IMR-90 (cell line): Measurements from ENCODE around the gene RABEP1. TPM values are rescaled to one million over a fixed set of nuclear protein-coding genes. Genes with fewer than 3 reads are reported as not detected.

ENCODE experiments used
- ATAC-seq: fragments of 200-7000 bp; cut with Tn5 transposase; 2 replicates; pipeline ENCODE4 v1.9.1; 2020; ENCODE audit warnings: low read depth, mild to moderate bottlenecking, moderate library complexity
- BruUV-seq: library from RNA; stranded (reverse); fragments of 400-500 nt; replicated peaks from 2 replicates; lab custom pipeline; 2021; lab: Mats Ljungman, UMichigan
- CTCF ChIA-PET: fragments of 300-600 bp; formaldehyde crosslinking; extraction: SDS; loops from one replicate; lab custom pipeline; 2021; ENCODE audit warnings: antibody characterized with exemption; lab: Yijun Ruan, JAX
- POLR2A ChIA-PET: fragments of 300-600 bp; sonication (Branson Sonifier 250); formaldehyde crosslinking; loops from one replicate; lab custom pipeline; 2022; ENCODE audit warnings: antibody characterized with exemption; ENCODE audit not compliant: unreplicated experiment; lab: Charles Lee
- DNase-seq: peaks from one replicate; pipeline ENCODE4 v3.0.0; 2013
- H2AFZ ChIP-seq: replicated peaks from 2 replicates; pipeline ENCODE3; 2013; ENCODE audit warnings: low read length, mild to moderate bottlenecking; ENCODE audit not compliant: poor library complexity
- H2AK5ac ChIP-seq: 2 replicates; pipeline ENCODE4 v1.6.1; 2013; ENCODE audit warnings: low read depth, low read length, inconsistent platforms
- H2AK9ac ChIP-seq: replicated peaks from 2 replicates; pipeline ENCODE3; 2013; ENCODE audit warnings: mild to moderate bottlenecking, low read depth, low read length, moderate library complexity; ENCODE audit not compliant: poor library complexity
- H2BK120ac ChIP-seq: 2 replicates; pipeline ENCODE4 v1.6.1; 2013; ENCODE audit warnings: low read depth, low read length, inconsistent platforms
- H2BK15ac ChIP-seq: 3 replicates; pipeline ENCODE4 v1.6.1; 2013; ENCODE audit warnings: low read depth, low read length, inconsistent platforms
- H2BK20ac ChIP-seq: 2 replicates; pipeline ENCODE4 v1.6.1; 2013; ENCODE audit warnings: low read depth, mild to moderate bottlenecking, inconsistent platforms, low read length, moderate library complexity
- H2BK5ac ChIP-seq: 2 replicates; pipeline ENCODE4 v1.6.1; 2013; ENCODE audit warnings: mild to moderate bottlenecking, low read depth, low read length, inconsistent platforms; ENCODE audit not compliant: poor library complexity, severe bottlenecking
- H3K14ac ChIP-seq: replicated peaks from 2 replicates; pipeline ENCODE4 v1.6.1; 2013; ENCODE audit warnings: low read depth, low read length, inconsistent platforms
- H3K18ac ChIP-seq: 2 replicates; pipeline ENCODE4 v1.6.1; 2013; ENCODE audit warnings: low read depth, low read length, control low read depth
- H3K23ac ChIP-seq: 2 replicates; pipeline ENCODE4 v1.6.1; 2013; ENCODE audit warnings: low read depth, low read length, inconsistent platforms
- H3K27ac ChIP-seq: 2 replicates; pipeline ENCODE4 v1.5.1; 2013; ENCODE audit warnings: mild to moderate bottlenecking, control low read depth, low read length; ENCODE audit not compliant: insufficient read depth
- H3K27me3 ChIP-seq: 2 replicates; pipeline ENCODE4 v1.6.1; 2013; ENCODE audit warnings: low read length; ENCODE audit not compliant: control insufficient read depth, insufficient read depth
- H3K36me3 ChIP-seq: 2 replicates; pipeline ENCODE4 v1.6.1; 2013; ENCODE audit warnings: low read length, mixed read lengths; ENCODE audit not compliant: control insufficient read depth, insufficient read depth
- H3K4ac ChIP-seq: 2 replicates; pipeline ENCODE4 v1.6.1; 2013; ENCODE audit warnings: low read depth, low read length, inconsistent platforms
- H3K4me1 ChIP-seq: 2 replicates; pipeline ENCODE4 v1.6.1; 2013; ENCODE audit warnings: low read length, mixed read lengths; ENCODE audit not compliant: control insufficient read depth, insufficient read depth
- H3K4me2 ChIP-seq: 2 replicates; pipeline ENCODE4 v1.6.1; 2013; ENCODE audit warnings: low read depth, mild to moderate bottlenecking, control low read depth, low read length, moderate library complexity
- H3K4me3 ChIP-seq: 2 replicates; pipeline ENCODE4 v1.5.1; 2013; ENCODE audit warnings: low read depth, mild to moderate bottlenecking, control low read depth, low read length, moderate library complexity; ENCODE audit not compliant: insufficient read depth
- H3K56ac ChIP-seq: 2 replicates; pipeline ENCODE4 v1.6.1; 2013; ENCODE audit warnings: low read length, inconsistent platforms; ENCODE audit not compliant: insufficient read depth; ENCODE audit errors: extremely low read depth
- H3K79me1 ChIP-seq, 2 experiments: 2 replicates each; pipeline ENCODE4 v1.6.1; 2013; ENCODE audit warnings: low read length in 2 of 2, inconsistent platforms in 1 of 2, low read depth in 1 of 2
- H3K9ac ChIP-seq: 2 replicates; pipeline ENCODE4 v1.6.1; 2013; ENCODE audit warnings: low read depth, low read length, control low read depth
- H3K9me1 ChIP-seq: 2 replicates; pipeline ENCODE4 v1.6.1; 2013; ENCODE audit warnings: low read length, inconsistent platforms; ENCODE audit not compliant: insufficient read depth
- H3K9me3 ChIP-seq: 2 replicates; pipeline ENCODE4 v1.6.1; 2013; ENCODE audit warnings: low read length; ENCODE audit not compliant: control insufficient read depth, insufficient read depth
- H4K20me1 ChIP-seq: 2 replicates; pipeline ENCODE4 v1.6.1; 2013; ENCODE audit warnings: low read length, inconsistent platforms; ENCODE audit not compliant: insufficient read depth
- H4K5ac ChIP-seq: 2 replicates; pipeline ENCODE4 v1.6.1; 2013; ENCODE audit warnings: mild to moderate bottlenecking, low read depth, low read length, control low read depth
- H4K8ac ChIP-seq, 2 experiments: 2 replicates each; pipeline ENCODE4 v1.6.1; 2013; ENCODE audit warnings: low read depth in 2 of 2, low read length in 2 of 2, control low read depth in 1 of 2, inconsistent platforms in 1 of 2
- H4K91ac ChIP-seq: 2 replicates; pipeline ENCODE4 v1.6.1; 2013; ENCODE audit warnings: low read depth, low read length, inconsistent platforms; ENCODE audit not compliant: insufficient read depth
- CHD1 ChIP-seq: IDR thresholded peaks from 2 replicates; pipeline ENCODE4 v1.6.1; 2012; ENCODE audit warnings: low read depth, low read length, improper control_type of control experiment
- FOS ChIP-seq: fragments of 150-350 bp; IDR thresholded peaks from 2 replicates; pipeline ENCODE4 v1.6.1; 2016; ENCODE audit warnings: low read depth, low read length
- MAFK ChIP-seq: IDR thresholded peaks from 2 replicates; pipeline ENCODE4 v1.6.1; 2012; ENCODE audit warnings: low read depth, low read length, improper control_type of control experiment
- MXI1 ChIP-seq: IDR thresholded peaks from 2 replicates; pipeline ENCODE4 v1.6.1; 2012; ENCODE audit warnings: low read depth, mild to moderate bottlenecking, low read length, moderate library complexity, borderline replicate concordance
- NFE2L2 ChIP-seq: fragments of 150-350 bp; IDR thresholded peaks from 2 replicates; pipeline ENCODE4 v1.6.1; 2016; ENCODE audit warnings: low read depth, mild to moderate bottlenecking, low read length
- RAD21 ChIP-seq: IDR thresholded peaks from 2 replicates; pipeline ENCODE4 v1.6.1; 2012; ENCODE audit warnings: low read length, improper control_type of control experiment
- RCOR1 ChIP-seq: IDR thresholded peaks from 2 replicates; pipeline ENCODE4 v1.6.1; 2012; ENCODE audit warnings: mild to moderate bottlenecking, low read length, improper control_type of control experiment; ENCODE audit not compliant: insufficient replicate concordance
- RFX5 ChIP-seq: IDR thresholded peaks from 2 replicates; pipeline ENCODE4 v1.8.0; 2012; ENCODE audit warnings: low read depth, mild to moderate bottlenecking, low read length, moderate library complexity
- SMC3 ChIP-seq: fragments of 150-350 bp; IDR thresholded peaks from 2 replicates; pipeline ENCODE4 v1.6.1; 2016; ENCODE audit warnings: low read depth, mild to moderate bottlenecking, antibody characterized with exemption, low read length, moderate library complexity
- WGBS, 2 experiments: methylation state at CpG; one replicate each; pipeline versions ENCODE4 v1.1.5 to v1.1.7; 2013; ENCODE audit warnings: missing lambda C conversion rate in 2 of 2; ENCODE audit not compliant: insufficient read length in 1 of 2; ENCODE audit errors: extremely low coverage in 2 of 2; 5-methylcytosine and 5-hydroxymethylcytosine counted together
- dilution Hi-C: fragments of 300-500 bp; cut with HindIII; formaldehyde crosslinking; loops from one replicate; pipeline ENCODE4 v1.14.3; 2018; ENCODE audit warnings: low sequenced_read_pairs; ENCODE audit not compliant: unreplicated experiment
- in situ Hi-C: fragments of 300-500 bp; cut with MboI; formaldehyde crosslinking; loops from 3 replicates; pipeline ENCODE4 v1.14.3; 2019; ENCODE audit warnings: low sequenced_read_pairs, inconsistent platforms, mixed read lengths
- intact Hi-C: fragments of 100-400 bp; cut with micrococcal nuclease; formaldehyde crosslinking; loops from 2 replicates; pipeline ENCODE4 v1.10.0; 2022
- polyA plus RNA-seq, 3 experiments: library from polyadenylated mRNA; depleted of rRNA; stranded (reverse); fragments of >200 nt; gene quantifications; 2 replicates each; pipeline ENCODE4 v1.2.3, GENCODE V29; 2012; ENCODE audit warnings: low replicate concordance in 1 of 3
- total RNA-seq: library from RNA; depleted of rRNA; stranded (reverse); fragments of >200 nt; gene quantifications from 2 replicates; pipeline ENCODE4 v1.2.3, GENCODE V29; 2012
- TF ChIP-seq, protein P1 (sequence below): conservative IDR thresholded peaks from 2 replicates; pipeline ENCODE4 v1.5.1; 2012; ENCODE audit warnings: mild to moderate bottlenecking, low read depth, low read length, improper control_type of control experiment
- TF ChIP-seq, protein P2 (sequence below): fragments of 150-350 bp; IDR thresholded peaks from 2 replicates; pipeline ENCODE4 v1.6.1; 2017; ENCODE audit warnings: mild to moderate bottlenecking, antibody characterized with exemption, low read length, low read depth
- TF ChIP-seq, protein P3 (sequence below): fragments of 150-350 bp; IDR thresholded peaks from 2 replicates; pipeline ENCODE4 v1.6.1; 2016; ENCODE audit warnings: low read depth, mild to moderate bottlenecking, low read length, moderate library complexity, borderline replicate concordance

RABEP1 gene
- total and polyA plus RNA-seq, 2 of the 4 experiments (the other 2 are of a cell fraction), result 15.3 to 38.2 TPM

DNA sequence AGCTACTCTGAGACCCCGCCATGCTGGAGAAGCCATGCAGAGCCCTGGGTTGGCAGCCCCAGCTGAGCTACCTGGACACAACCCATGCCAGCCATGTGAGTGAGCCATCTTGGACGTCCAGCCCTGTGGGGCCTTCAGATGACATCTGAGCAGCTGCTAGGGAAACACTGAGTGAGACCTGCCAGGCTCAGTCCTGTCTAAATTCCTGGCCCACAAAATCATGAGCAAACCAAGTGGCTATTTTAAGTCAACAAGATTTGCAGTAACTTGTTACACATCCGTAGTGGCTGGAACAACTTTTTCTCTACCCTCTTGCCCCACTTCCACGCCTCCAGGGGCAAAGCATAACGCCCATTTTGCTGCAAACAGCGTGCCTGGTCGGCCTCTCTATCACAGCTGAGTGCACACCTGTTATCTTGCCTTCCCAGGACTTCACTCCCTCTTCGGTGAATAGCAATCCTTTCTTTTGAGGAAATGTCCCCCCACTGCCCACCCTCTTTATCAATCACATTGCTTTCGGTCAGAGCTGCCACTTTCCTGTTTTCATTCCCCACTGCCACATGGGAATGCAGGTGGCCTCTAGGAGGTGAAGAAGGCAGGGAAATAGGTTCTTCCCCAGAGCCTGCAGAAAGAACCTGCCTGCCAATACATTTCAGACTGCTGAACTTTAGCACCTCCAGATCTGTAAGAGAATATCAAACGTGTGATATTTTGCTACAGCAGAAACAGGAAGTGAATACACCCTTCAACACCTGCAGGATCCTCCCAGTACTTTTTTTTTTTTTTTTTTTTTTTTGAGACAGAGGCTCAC, 40.0 kb upstream of the RABEP1 start:
- CTCF ChIA-PET, result no interaction called here
- Histone ChIP-seq H3K79me1 (no peaks in the 10 kb centered on the region), H2BK20ac (no peak overlapping the region), H3K23ac (no peak overlapping the region), H2BK5ac (no peak overlapping the region), H3K9me1 (no peaks in the 10 kb centered on the region), H3K27me3 (peaks cover 2% of the 10 kb centered on the region; the same call in 1 of the 2 replicates), H2BK120ac (no peak overlapping the region), H2BK15ac (no peak overlapping the region), H4K20me1 (no peaks in the 10 kb centered on the region), H3K36me3 (no peaks in the 10 kb centered on the region), H4K91ac (no peak overlapping the region), H3K4me2 (no peak overlapping the region), H3K27ac (no peak overlapping the region), H2AFZ (no peak overlapping the region), H2AK9ac (no peak overlapping the region), H3K9me3 (no peaks in the 10 kb centered on the region), H4K8ac (no peak overlapping the region), H3K4ac (no peak overlapping the region), H3K18ac (no peak overlapping the region), H4K5ac (no peak overlapping the region), H3K14ac (no peak overlapping the region), H3K9ac (no peak overlapping the region), H2AK5ac (no peak overlapping the region), H3K4me3 (no peak overlapping the region), H3K56ac (no peak overlapping the region), H3K4me1 (no peaks in the 10 kb centered on the region)
- dilution Hi-C loops (no loop called here), in situ Hi-C loops (loop anchor here (25.0 kb wide), 1 partner anchor 1195 kb away; the partner anchor contains the start of genes AIPL1 and PIMREG), intact Hi-C loops (loop anchor here (10.0 kb wide), 1 partner anchor 1193 kb away; the partner anchor contains the start of gene AIPL1)
- no TSS peak for BruUV-seq
- DNase-seq (no peak), ATAC-seq (no peak)
- TF ChIP-seq RAD21, result no peak
- TF ChIP-seq CHD1, result no peak
- TF ChIP-seq NFE2L2, result no peak
- TF ChIP-seq, protein P1, sequence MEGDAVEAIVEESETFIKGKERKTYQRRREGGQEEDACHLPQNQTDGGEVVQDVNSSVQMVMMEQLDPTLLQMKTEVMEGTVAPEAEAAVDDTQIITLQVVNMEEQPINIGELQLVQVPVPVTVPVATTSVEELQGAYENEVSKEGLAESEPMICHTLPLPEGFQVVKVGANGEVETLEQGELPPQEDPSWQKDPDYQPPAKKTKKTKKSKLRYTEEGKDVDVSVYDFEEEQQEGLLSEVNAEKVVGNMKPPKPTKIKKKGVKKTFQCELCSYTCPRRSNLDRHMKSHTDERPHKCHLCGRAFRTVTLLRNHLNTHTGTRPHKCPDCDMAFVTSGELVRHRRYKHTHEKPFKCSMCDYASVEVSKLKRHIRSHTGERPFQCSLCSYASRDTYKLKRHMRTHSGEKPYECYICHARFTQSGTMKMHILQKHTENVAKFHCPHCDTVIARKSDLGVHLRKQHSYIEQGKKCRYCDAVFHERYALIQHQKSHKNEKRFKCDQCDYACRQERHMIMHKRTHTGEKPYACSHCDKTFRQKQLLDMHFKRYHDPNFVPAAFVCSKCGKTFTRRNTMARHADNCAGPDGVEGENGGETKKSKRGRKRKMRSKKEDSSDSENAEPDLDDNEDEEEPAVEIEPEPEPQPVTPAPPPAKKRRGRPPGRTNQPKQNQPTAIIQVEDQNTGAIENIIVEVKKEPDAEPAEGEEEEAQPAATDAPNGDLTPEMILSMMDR, result no peak
- TF ChIP-seq, protein P2, sequence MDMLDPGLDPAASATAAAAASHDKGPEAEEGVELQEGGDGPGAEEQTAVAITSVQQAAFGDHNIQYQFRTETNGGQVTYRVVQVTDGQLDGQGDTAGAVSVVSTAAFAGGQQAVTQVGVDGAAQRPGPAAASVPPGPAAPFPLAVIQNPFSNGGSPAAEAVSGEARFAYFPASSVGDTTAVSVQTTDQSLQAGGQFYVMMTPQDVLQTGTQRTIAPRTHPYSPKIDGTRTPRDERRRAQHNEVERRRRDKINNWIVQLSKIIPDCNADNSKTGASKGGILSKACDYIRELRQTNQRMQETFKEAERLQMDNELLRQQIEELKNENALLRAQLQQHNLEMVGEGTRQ, result no peak
- TF ChIP-seq, protein P3, sequence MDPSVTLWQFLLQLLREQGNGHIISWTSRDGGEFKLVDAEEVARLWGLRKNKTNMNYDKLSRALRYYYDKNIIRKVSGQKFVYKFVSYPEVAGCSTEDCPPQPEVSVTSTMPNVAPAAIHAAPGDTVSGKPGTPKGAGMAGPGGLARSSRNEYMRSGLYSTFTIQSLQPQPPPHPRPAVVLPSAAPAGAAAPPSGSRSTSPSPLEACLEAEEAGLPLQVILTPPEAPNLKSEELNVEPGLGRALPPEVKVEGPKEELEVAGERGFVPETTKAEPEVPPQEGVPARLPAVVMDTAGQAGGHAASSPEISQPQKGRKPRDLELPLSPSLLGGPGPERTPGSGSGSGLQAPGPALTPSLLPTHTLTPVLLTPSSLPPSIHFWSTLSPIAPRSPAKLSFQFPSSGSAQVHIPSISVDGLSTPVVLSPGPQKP, result no peak
- no peak for TF ChIP-seq FOS
- no peak for TF ChIP-seq RFX5
- no peak for TF ChIP-seq MXI1
- TF ChIP-seq RCOR1, result no peak
- TF ChIP-seq MAFK, result no peak
- no peak for TF ChIP-seq SMC3
- 82% methylated on average over 6 of the region's 10 CpGs; no CpG with 5 or more reads in 1 of the 2 experiments for WGBS, 2 experiments
- POLR2A ChIA-PET, result no interaction called here
